HG02571 (cell line): ENCODE results near the gene MID1IP1.

ENCODE experiments used
- ATAC-seq: cut with Tn5 transposase; IDR thresholded peaks from one replicate; pipeline ENCODE4 v1.9.1; 2021; ENCODE audit warnings: mild to moderate bottlenecking, moderate library complexity; ENCODE audit not compliant: unreplicated experiment

Gene MID1IP1

DNA sequence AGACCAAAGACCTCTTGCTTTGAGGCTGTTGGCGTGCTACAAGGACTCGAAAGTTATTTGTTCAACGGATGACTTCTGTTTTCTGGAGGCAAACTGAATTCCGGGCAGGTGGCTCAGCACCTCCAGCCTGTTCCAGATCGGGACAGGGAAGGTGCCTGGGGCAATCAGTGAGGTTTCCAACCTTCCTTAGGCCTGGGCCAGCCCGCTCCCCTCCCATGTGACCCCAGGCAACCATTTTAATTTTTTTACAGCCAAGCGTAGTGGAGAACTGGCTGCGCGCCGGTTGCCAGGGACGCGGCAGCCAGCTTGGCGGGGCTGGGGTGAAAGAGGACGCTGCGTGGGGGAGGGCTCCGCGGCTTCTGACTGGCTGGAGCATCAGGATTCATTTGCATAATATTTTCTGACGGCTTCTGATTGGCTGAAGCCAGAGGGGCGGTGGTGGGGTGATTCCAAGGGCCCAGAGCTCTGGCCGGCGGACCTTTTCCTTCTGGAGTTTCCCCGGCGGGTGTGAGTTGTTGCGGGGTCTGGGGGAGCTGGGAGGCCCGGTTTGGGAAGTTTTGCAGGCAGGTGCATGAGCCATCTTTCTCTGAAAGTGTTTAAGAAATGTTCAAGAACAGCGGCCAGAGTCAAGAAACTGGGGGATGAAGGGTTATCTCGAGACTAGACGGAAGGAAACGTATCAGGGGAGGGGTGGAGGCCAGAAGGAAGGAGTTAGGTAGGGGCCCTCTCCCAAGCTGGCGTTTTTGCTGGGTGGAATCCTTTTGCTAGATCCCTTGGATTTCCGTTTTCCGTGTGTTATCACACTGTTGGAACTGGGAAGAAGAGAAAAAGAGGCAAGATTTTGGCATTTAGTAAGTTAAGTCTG is at the start of gene MID1IP1:
Gene MID1IP1, plus strand, starts transcription at position 479 of the 865 bp plus-strand sequence. CDS start 3,488 bp downstream, outside the sequence.
- no peak for ATAC-seq

DNA sequence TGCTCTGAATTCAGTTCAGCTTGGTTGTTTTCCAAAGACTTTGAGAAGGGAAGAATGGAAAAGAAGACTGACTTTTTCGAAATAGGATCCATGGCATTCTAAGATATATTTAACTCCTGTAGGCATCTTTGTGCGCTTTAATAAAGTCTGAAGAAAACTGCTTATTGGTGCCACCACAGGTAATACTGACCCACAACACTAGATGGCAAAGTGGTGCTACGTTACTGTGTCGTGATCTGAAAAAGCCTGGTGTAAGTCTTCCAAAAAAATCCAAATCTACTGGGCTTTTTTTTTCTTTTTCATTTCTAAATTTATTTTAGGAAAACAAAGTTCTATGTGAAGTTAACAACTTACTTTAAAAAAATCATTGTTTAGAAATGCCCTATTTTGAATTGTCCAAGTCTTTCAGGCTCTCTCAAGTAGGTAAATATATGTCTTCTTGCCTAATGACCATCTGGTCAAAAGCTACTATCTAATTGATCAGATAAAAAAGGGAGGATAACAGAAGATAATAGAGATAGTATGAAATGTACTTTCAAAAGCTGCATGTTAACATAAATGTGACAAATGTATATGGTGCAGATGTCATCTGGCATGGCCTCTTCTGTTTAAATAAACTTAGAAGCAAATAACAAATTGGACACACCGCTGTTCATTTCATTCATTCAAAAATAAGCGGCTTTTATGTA is 47.0 kb upstream of the MID1IP1 start:
- ATAC-seq: no peak

DNA sequence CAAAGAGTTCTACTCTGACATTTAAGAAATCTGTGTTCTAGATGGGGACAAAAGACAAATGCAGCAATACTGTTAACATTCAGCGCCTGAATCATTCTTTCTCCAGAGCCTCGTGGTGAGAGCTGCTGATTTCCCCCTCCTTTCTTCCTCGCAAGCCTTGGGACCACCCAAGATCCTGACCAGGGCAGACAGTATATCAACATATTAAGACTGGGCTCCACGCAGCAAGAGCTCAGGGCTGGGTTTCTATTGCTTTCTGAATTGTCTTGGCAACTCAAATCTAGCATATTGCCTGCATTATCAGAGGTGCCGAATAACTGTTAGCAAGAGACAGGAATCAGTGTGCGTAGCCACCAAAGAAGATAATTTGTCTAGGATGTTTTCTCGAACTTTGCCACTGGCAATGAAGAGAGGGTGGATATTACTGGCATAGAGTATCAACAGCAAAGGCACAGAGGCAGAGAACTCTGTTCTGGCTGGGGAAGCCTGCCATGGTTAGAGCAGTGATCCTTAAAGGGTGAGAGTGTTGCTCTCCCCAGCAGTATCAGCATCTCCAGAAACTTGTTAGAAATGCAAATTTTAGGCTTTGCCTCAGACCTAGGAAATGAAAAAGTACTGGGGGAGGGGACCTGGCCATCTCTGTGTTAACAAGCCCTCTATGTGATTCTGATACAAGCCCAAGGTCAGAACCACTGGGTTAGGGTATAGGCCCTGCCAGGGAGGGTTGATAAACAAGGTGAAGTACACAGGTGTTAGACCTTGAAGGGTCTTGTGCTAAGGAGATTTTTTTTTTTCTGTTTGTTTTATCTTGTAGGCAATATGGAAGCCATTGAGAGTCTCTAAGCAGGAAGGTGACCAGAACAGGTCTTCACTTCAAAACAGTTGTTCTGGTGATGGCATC is 46.2 kb upstream of the MID1IP1 start:
- no peak for ATAC-seq

GRCh38 chrX:38760883-38761282 is 40.4 kb upstream of the MID1IP1 start:
- ATAC-seq: no peak

- ATAC-seq: no peak
These were observed 33.2 kb upstream of the MID1IP1 start for GRCh38 chrX:38768079-38768478.

DNA sequence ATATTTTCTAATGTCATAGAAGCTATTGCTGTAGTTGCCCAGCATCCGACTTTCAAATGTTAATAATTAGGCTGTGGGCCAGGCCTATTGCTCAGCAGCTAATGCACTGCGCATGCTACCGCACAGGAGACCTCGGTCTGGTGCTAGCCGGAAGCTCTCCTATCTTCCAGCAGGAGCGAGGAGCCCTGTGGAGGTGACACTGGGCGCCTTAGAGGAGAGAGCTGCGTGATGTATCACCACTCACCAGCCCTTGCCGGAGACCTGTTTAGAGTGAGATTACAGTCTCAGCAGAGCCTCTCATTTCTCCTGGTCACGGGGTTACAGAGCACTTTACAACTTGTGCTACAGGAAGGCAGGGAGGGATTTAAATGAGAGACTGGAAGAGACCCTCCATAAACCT is 31.1 kb upstream of the MID1IP1 start:
- no peak for ATAC-seq

- ATAC-seq: no peak
These were observed 27.0 kb upstream of the MID1IP1 start for GRCh38 chrX:38774249-38774648.

- ATAC-seq: no peak
These were observed 4.3 kb upstream of the MID1IP1 start for GRCh38 chrX:38796946-38797345.

DNA sequence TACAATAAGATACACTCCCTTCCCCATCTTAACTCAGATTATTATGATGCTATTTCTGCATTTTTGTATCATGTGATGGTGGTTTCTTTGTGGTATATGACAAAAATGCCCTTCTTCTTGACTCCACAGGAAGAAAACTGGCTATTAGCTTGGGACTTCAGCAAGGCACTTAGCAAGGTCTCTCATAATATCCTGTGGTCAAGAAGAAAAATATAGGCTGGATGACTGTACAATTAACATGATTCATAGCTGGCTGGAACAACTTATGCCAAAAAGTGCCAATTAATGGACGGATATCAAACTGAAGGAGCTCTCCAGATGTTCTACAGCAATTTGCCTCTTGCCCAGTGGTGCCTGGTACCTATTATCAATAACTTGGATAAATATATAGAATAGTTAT is 2.3 kb upstream of the MID1IP1 start:
- ATAC-seq: no peak

DNA sequence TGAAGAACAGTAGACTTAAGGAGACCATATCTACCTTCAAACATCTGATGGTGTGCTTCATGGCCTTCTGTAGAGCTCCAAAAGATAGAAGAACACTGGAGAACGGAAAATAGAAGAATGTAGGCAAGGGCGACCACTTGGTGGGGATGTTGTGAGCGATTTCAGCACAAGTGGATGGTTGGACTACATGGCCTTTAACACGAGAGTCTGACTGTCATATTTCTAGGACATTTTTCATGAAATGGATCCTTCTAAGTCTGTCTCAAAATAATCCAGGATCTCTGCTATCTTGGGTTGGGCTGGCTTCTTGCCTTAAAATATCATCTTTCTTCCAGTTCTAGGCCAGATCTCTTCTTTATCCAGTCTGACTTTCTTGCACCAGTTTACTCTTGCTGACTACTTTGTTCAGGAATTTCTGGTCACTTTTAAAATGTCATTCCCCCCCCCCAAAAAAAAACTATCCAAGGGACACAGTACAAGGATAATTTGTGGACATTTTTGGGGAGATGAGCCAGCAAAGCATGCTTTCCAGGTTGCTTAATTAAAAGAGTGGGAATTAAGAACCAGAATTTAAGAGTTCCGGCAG is 1.2 kb upstream of the MID1IP1 start:
- ATAC-seq: no peak

GRCh38 chrX:38803243-38803587 is 2.0 kb downstream of the MID1IP1 start:
- no peak for ATAC-seq

DNA sequence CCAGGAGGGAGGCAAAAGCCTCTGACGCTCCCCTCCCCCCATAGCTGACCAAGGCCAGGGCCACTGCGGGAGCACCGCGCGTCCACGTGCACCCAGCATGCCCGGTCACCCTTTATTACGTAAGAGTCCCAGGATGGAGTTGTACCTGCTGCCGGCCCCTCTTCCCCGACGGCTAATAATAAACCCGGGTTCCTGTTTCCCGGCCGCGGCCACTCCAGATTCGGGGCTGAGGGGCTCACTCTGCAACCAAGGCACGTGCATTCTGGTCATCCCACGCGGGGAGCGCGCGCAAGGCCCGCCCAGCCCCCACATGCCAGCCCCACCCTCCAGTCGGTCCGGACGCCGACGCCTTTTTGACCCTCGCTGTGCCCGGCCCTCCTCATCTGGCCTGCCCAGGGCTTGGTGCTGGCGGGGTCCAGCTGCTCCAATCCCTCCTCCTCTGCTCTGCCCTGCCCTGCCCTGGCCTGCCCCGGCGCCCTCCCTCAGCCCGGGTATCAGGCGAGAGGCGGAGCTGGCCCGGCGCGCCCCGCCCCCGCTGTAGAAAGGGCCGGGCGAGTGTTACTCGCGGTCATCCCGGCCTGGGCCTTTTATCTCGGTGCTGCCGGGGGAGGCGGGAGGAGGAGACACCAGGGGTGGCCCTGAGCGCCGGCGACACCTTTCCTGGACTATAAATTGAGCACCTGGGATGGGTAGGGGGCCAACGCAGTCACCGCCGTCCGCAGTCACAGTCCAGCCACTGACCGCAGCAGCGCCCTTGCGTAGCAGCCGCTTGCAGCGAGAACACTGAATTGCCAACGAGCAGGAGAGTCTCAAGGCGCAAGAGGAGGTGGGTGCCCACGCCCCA is 2.6 kb downstream of the MID1IP1 start:
- peak; percentile 58 for ATAC-seq

GRCh38 chrX:38804432-38804681 is 3.1 kb downstream of the MID1IP1 start:
- ATAC-seq: no peak

- peak; percentile 4 for ATAC-seq
These were observed 3.6 kb downstream of the MID1IP1 start for GRCh38 chrX:38804682-38805431.

DNA sequence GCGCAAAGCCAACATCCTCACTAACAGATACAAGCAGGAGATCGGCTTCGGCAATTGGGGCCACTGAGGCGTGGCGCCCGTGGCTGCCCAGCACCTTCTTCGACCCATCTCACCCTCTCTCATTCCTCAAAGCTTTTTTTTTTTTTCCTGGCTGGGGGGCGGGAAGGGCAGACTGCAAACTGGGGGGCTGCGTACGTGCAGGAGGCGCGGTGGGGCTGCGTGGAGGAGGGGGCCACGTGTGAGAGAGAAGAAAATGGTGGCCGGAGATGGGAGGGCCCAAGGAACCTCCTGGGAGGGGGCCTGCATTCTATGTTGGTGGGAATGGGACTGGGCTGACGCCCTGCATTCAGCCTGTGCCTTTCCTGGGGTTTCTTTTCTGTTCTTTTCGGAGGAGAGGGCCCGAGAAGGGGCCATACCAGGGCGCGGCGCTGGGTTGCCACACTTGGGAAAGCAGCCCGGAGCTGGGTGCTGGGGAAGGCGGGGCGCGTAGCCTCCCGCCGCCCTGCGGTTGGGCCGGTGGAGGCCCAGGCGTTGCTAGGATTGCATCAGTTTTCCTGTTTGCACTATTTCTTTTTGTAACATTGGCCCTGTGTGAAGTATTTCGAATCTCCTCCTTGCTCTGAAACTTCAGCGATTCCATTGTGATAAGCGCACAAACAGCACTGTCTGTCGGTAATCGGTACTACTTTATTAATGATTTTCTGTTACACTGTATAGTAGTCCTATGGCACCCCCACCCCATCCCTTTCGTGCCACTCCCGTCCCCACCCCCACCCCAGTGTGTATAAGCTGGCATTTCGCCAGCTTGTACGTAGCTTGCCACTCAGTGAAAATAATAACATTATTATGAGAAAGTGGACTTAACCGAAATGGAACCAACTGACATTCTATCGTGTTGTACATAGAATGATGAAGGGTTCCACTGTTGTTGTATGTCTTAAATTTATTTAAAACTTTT is 4.5 kb downstream of the MID1IP1 start:
- no peak for ATAC-seq

GRCh38 chrX:38806875-38807621 is 5.8 kb downstream of the MID1IP1 start:
- ATAC-seq: no peak

GRCh38 chrX:38807873-38808272 is 6.6 kb downstream of the MID1IP1 start:
- ATAC-seq: no peak
